Measurements from ENCODE around the gene TRIM44. TPM values are rescaled to one million over a fixed set of nuclear protein-coding genes. Genes with fewer than 3 reads are reported as not detected.

TRIM44 gene
- total and polyA plus RNA-seq, 10 of the 15 experiments (the other 5 are each of a cell fraction or from before 2014, with no cell fraction given): 6.7 to 93.0 (median 27.6) TPM

DNA sequence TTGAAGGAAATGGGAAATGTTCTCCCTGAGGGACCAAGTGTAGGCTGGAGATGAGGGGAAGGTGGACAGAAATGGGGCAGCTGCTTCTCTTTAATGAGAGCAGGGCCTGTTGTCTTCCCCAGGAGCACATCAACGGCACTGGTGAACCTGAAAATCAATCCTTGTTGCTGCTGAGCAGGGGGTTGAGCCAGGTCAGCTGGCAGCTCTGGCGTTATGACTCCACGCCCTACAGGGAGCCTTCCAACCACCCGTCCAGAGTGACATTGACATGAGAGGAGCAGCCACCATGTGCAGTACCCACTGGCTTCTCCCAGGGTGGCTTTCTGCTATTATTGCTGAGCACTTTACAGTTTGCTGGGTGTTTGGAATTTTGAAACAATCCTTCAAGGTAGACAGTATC lies 164.4 kb downstream of the TRIM44 start:
- in situ Hi-C loops (cut with MboI) (no loop called here), intact Hi-C loops (cut with micrococcal nuclease; ENCODE audit: unreplicated experiment) (no loop called here)
- FAIRE-seq (no peak), DNase-seq (ENCODE audit: low read depth, low spot score) (no peak), ATAC-seq (no peak)
- H3K9ac ChIP-seq (ENCODE audit: control insufficient read depth, insufficient read depth, low read length): no peak overlapping the region
- CTCF ChIA-PET: interaction anchor here (0.7 kb wide), 1 partner anchor 169 kb away, joined by 3 read pairs; no protein-coding TSS in a partner anchor
- H3K4me3 ChIP-seq: no peak overlapping the region
- no peaks in the 10 kb centered on the region for H3K4me1 ChIP-seq (ENCODE audit: control insufficient read depth, insufficient read depth, low read length)
- H3K4me2 ChIP-seq (ENCODE audit: control insufficient read depth, insufficient read depth): no peak overlapping the region
- RAD21 ChIA-PET (ENCODE audit: unreplicated experiment): no interaction called here
- no peaks in the 10 kb centered on the region for H3K27me3 ChIP-seq (replicated peaks in 1 of 2; ENCODE audit: control insufficient read depth in 2 of 2, insufficient read depth in 2 of 2, low read length in 1 of 2)
- no peaks in the 10 kb centered on the region for H3K79me2 ChIP-seq (ENCODE audit: control insufficient read depth, insufficient read depth, low read length)
- no peak overlapping the region for H2AFZ ChIP-seq (ENCODE audit: control insufficient read depth, low read depth, low read length)
- TF ChIP-seq HDAC2 (IDR thresholded peaks at IDR 0.05): no peak
- no peak for TF ChIP-seq KDM1A (IDR thresholded peaks at IDR 0.05; ENCODE audit: borderline replicate concordance)
- no peak for TF ChIP-seq GATAD2B (conservative IDR thresholded peaks at IDR 0.05; ENCODE audit: low read depth)
- TF ChIP-seq SUPT20H (IDR thresholded peaks at IDR 0.05; ENCODE audit: borderline replicate concordance, control insufficient read depth, low read depth, low read length): no peak
- no peak for TF ChIP-seq CHD1 (IDR thresholded peaks at IDR 0.05; ENCODE audit: low read depth, low read length)
- no peak for TF ChIP-seq SMAD1 (IDR thresholded peaks at IDR 0.05; ENCODE audit: low read depth, partially characterized antibody)
- TF ChIP-seq, protein P1, sequence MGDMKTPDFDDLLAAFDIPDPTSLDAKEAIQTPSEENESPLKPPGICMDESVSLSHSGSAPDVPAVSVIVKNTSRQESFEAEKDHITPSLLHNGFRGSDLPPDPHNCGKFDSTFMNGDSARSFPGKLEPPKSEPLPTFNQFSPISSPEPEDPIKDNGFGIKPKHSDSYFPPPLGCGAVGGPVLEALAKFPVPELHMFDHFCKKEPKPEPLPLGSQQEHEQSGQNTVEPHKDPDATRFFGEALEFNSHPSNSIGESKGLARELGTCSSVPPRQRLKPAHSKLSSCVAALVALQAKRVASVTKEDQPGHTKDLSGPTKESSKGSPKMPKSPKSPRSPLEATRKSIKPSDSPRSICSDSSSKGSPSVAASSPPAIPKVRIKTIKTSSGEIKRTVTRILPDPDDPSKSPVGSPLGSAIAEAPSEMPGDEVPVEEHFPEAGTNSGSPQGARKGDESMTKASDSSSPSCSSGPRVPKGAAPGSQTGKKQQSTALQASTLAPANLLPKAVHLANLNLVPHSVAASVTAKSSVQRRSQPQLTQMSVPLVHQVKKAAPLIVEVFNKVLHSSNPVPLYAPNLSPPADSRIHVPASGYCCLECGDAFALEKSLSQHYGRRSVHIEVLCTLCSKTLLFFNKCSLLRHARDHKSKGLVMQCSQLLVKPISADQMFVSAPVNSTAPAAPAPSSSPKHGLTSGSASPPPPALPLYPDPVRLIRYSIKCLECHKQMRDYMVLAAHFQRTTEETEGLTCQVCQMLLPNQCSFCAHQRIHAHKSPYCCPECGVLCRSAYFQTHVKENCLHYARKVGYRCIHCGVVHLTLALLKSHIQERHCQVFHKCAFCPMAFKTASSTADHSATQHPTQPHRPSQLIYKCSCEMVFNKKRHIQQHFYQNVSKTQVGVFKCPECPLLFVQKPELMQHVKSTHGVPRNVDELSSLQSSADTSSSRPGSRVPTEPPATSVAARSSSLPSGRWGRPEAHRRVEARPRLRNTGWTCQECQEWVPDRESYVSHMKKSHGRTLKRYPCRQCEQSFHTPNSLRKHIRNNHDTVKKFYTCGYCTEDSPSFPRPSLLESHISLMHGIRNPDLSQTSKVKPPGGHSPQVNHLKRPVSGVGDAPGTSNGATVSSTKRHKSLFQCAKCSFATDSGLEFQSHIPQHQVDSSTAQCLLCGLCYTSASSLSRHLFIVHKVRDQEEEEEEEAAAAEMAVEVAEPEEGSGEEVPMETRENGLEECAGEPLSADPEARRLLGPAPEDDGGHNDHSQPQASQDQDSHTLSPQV (IDR thresholded peaks at IDR 0.05): no peak
- TF ChIP-seq MXI1 (IDR thresholded peaks at IDR 0.05; ENCODE audit: low read depth, low read length): no peak
- TF ChIP-seq MYC (IDR thresholded peaks at IDR 0.05; ENCODE audit: insufficient read depth, insufficient read length, insufficient replicate concordance, low read length, severe bottlenecking): no peak
- TF ChIP-seq NBN (IDR thresholded peaks at IDR 0.05): no peak
- no peak for TF ChIP-seq SP1 (IDR thresholded peaks at IDR 0.05; ENCODE audit: low read depth, low read length)
- no peak for TF ChIP-seq NFIC (IDR thresholded peaks at IDR 0.05; ENCODE audit: low read depth, low read length)
- no peak for TF ChIP-seq NFXL1 (IDR thresholded peaks at IDR 0.05; ENCODE audit: borderline replicate concordance)
- no peak for TF ChIP-seq CEBPZ (IDR thresholded peaks at IDR 0.05; ENCODE audit: low read depth, low read length)
- no peak for TF ChIP-seq CBFB (IDR thresholded peaks at IDR 0.05; ENCODE audit: low read depth)
- TF ChIP-seq RUNX3 (IDR thresholded peaks at IDR 0.05; ENCODE audit: low read length): no peak
- H3K27ac ChIP-seq (ENCODE audit: control insufficient read depth, insufficient read depth): no peak overlapping the region
- SMC1A ChIA-PET (ENCODE audit: uncharacterized antibody, unreplicated experiment): no interaction called here
- 20% methylated on average over 4 of the region's 4 CpGs for WGBS (ENCODE audit: insufficient coverage, insufficient replicate concordance, low lambda C conversion rate, missing lambda C conversion rate)
- no TSS peak for BruUV-seq (replicated peaks)
- H4K20me1 ChIP-seq (ENCODE audit: control insufficient read depth, insufficient read depth): no peaks in the 10 kb centered on the region
- no peaks in the 10 kb centered on the region for H3K9me3 ChIP-seq (replicated peaks; ENCODE audit: control insufficient read depth, insufficient read depth, low read length)
- no peaks in the 10 kb centered on the region for H3K36me3 ChIP-seq (ENCODE audit: control insufficient read depth in 2 of 2, insufficient read depth in 2 of 2, low read length in 1 of 2)
- POLR2A ChIA-PET: no interaction called here
